Measurements from ENCODE around the gene FRMD4A.

- TF ChIP-seq CTCF (IDR thresholded peaks at IDR 0.05) (peak; percentile 67), POLR2AphosphoS5 (IDR thresholded peaks at IDR 0.05; ENCODE audit: low read depth, low read length) (no peak), TEAD4 (IDR thresholded peaks at IDR 0.05; ENCODE audit: borderline replicate concordance, insufficient read depth) (no peak), RXRA (IDR thresholded peaks at IDR 0.05; ENCODE audit: borderline replicate concordance, low read depth) (no peak), TAF1 (IDR thresholded peaks at IDR 0.05; ENCODE audit: borderline replicate concordance, low read depth, low read length) (no peak), CHD2 (IDR thresholded peaks at IDR 0.05; ENCODE audit: low read length, partially characterized antibody) (no peak)
These were observed 717.2 kb downstream of the FRMD4A start for GRCh38 chr10:13613519-13613918.
